Neural cell (in vitro differentiated cells): ENCODE results near the gene MSMP.

Experiments used
- EZH2 ChIP-seq: fragments of 200-600, 300-800 bp; shearing (Covaris generic), sonication (generic); IDR thresholded peaks from 2 replicates; pipeline ENCODE4 v1.6.1; 2014; ENCODE audit warnings: antibody characterized with exemption, low read length, borderline replicate concordance, mild to moderate bottlenecking; ENCODE audit not compliant: insufficient read depth, poor library complexity, severe bottlenecking
- TF ChIP-seq, protein P1 (sequence below): fragments of 450-650 bp; IDR thresholded peaks from 2 replicates; pipeline ENCODE4 v1.5.1; 2014; ENCODE audit warnings: antibody characterized with exemption, mild to moderate bottlenecking, moderate library complexity; ENCODE audit not compliant: poor library complexity, severe bottlenecking

DNA sequence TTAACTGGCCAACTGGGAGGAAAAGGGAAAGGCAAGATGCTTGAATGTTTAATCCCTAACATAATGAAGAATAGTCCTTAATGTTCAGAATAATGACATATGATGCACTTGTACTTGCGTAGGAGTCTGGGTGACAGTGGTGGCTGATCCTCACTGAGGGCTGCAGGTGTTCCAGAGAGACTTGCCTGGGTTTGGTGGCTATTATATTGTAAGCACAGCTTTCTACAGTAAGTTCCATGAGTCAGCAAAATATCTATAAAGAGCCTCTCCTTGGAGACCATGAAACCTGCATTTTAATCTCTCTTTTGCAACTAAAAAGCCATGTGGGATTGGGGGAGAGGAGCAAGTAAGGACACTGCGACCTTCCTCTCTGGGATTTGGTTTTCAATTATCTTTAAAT, 35.5 kb upstream of the MSMP start:
- TF ChIP-seq, protein P1, sequence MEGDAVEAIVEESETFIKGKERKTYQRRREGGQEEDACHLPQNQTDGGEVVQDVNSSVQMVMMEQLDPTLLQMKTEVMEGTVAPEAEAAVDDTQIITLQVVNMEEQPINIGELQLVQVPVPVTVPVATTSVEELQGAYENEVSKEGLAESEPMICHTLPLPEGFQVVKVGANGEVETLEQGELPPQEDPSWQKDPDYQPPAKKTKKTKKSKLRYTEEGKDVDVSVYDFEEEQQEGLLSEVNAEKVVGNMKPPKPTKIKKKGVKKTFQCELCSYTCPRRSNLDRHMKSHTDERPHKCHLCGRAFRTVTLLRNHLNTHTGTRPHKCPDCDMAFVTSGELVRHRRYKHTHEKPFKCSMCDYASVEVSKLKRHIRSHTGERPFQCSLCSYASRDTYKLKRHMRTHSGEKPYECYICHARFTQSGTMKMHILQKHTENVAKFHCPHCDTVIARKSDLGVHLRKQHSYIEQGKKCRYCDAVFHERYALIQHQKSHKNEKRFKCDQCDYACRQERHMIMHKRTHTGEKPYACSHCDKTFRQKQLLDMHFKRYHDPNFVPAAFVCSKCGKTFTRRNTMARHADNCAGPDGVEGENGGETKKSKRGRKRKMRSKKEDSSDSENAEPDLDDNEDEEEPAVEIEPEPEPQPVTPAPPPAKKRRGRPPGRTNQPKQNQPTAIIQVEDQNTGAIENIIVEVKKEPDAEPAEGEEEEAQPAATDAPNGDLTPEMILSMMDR, result no peak
- no peak for TF ChIP-seq EZH2
